Keratinocyte (primary cell): ENCODE data around the gene ARID3B. TPM values are rescaled to one million over a fixed set of nuclear protein-coding genes. Genes with fewer than 3 reads are reported as not detected.
"Not testable (repeated sequence)": the region's sequence is repeated elsewhere in the genome, so short reads cannot be mapped to it uniquely, and the experiment has no call there.

ENCODE experiments used
- DNase-seq: peaks from one replicate; pipeline ENCODE4 v3.0.0-alpha.2; 2011; ENCODE audit warnings: low read depth, missing footprints, low spot score
- FAIRE-seq: peaks from 2 replicates; lab custom pipeline; 2011; peaks lifted over from hg19 to GRCh38; lab: Jason Lieb, UNC
- H2AFZ ChIP-seq: 2 replicates; pipeline ENCODE4 v1.6.0; 2012; ENCODE audit warnings: low read length, control low read depth, inconsistent platforms; ENCODE audit not compliant: control insufficient read depth
- H3K27ac ChIP-seq: 2 replicates; pipeline ENCODE4 v1.5.1; 2011; ENCODE audit warnings: low read length; ENCODE audit not compliant: control insufficient read depth, insufficient read depth
- H3K27me3 ChIP-seq: 3 replicates; pipeline ENCODE4 v1.6.0; 2011; ENCODE audit warnings: low read length; ENCODE audit not compliant: control insufficient read depth, insufficient read depth; ENCODE audit errors: extremely low read depth
- H3K36me3 ChIP-seq, 2 experiments: 2 replicates in 1 of 2; 3 replicates in 1 of 2; pipeline ENCODE4 v1.5.1; 2011; ENCODE audit warnings: low read length in 2 of 2, mild to moderate bottlenecking in 1 of 2; ENCODE audit not compliant: control insufficient read depth in 2 of 2, insufficient read depth in 2 of 2; ENCODE audit errors: extremely low read depth in 1 of 2
- H3K4me1 ChIP-seq: 3 replicates; pipeline ENCODE4 v1.5.1; 2011; ENCODE audit warnings: low read length; ENCODE audit not compliant: control insufficient read depth, insufficient read depth; ENCODE audit errors: extremely low read depth
- H3K4me2 ChIP-seq: 3 replicates; pipeline ENCODE4 v1.6.0; 2011; ENCODE audit warnings: low read depth, low read length; ENCODE audit not compliant: control insufficient read depth, insufficient read depth; ENCODE audit errors: extremely low read depth
- H3K4me3 ChIP-seq, 3 experiments: fragments of 200-600 bp in 1 of 3; sonication (generic) in 1 of 3; 2 replicates in 2 of 3; 3 replicates in 1 of 3; pipeline ENCODE4 v1.5.1; 2011 to 2016; ENCODE audit warnings: low read length in 3 of 3, mild to moderate bottlenecking in 3 of 3, control low read depth in 2 of 3, inconsistent platforms in 1 of 3, low read depth in 1 of 3, mixed read lengths in 1 of 3, mixed run types in 1 of 3, moderate library complexity in 1 of 3; ENCODE audit not compliant: control insufficient read depth in 2 of 3, insufficient read depth in 2 of 3; ENCODE audit errors: extremely low read depth in 1 of 3
- H3K79me2 ChIP-seq: 2 replicates; pipeline ENCODE4 v1.6.0; 2012; ENCODE audit warnings: low read length; ENCODE audit not compliant: control insufficient read depth, insufficient read depth
- H3K9ac ChIP-seq: 3 replicates; pipeline ENCODE4 v1.6.0; 2011; ENCODE audit warnings: low read length; ENCODE audit not compliant: control insufficient read depth, insufficient read depth; ENCODE audit errors: extremely low read depth
- H3K9me1 ChIP-seq: 3 replicates; pipeline ENCODE4 v1.6.0; 2011; ENCODE audit warnings: low read length; ENCODE audit not compliant: control insufficient read depth, insufficient read depth; ENCODE audit errors: extremely low read depth
- H3K9me3 ChIP-seq: 2 replicates; pipeline ENCODE4 v1.5.1; 2012; ENCODE audit warnings: low read depth, low read length; ENCODE audit not compliant: control insufficient read depth
- H4K20me1 ChIP-seq: 3 replicates; pipeline ENCODE4 v1.6.0; 2011; ENCODE audit warnings: low read length; ENCODE audit not compliant: control insufficient read depth, insufficient read depth; ENCODE audit errors: extremely low read depth
- CTCF ChIP-seq, 3 experiments: IDR thresholded peaks in 1 of 3; conservative IDR thresholded peaks in 1 of 3; optimal IDR thresholded peaks in 1 of 3; 2 replicates in 2 of 3; 3 replicates in 1 of 3; pipeline versions ENCODE3 to v1.5.1; 2011; ENCODE audit warnings: low read length in 3 of 3, mild to moderate bottlenecking in 3 of 3, moderate library complexity in 2 of 3, control low read depth in 1 of 3, inconsistent platforms in 1 of 3; ENCODE audit not compliant: insufficient read depth in 2 of 3; ENCODE audit errors: extremely low read depth in 1 of 3
- EZH2 ChIP-seq: IDR thresholded peaks from one replicate; pipeline ENCODE4 v1.6.1; 2012; ENCODE audit warnings: inconsistent platforms, mild to moderate bottlenecking, low read length, moderate library complexity
- dilution Hi-C: fragments of 300-500 bp; cut with MboI; formaldehyde crosslinking; loops from one replicate; pipeline ENCODE4 v1.7.0; 2020; ENCODE audit warnings: low sequenced_read_pairs; ENCODE audit not compliant: extremely low pct_ligation_motif_present
- polyA plus RNA-seq, 5 experiments: library from polyadenylated mRNA; depleted of rRNA in 3 of 5; stranded (reverse) in 3 of 5; stranded (forward) in 1 of 5; unstranded in 1 of 5; fragments of >200 nt; gene quantifications; 1 replicate in 1 of 5; 2 replicates in 3 of 5; 3 replicates in 1 of 5; pipeline versions ENCODE4 v1.2.1 to v1.2.3, GENCODE V29; 2011 to 2012; ENCODE audit warnings: missing spikeins in 2 of 5, low read depth in 1 of 5, low replicate concordance in 1 of 5

ARID3B gene
- polyA plus RNA-seq, 1 donor (not counting 4 experiments of a cell fraction or from before 2014, with no cell fraction given), result 3.6 TPM

- dilution Hi-C loops, result no loop called here
- no peaks in the 10 kb centered on the region for H3K9me1 ChIP-seq
- H2AFZ ChIP-seq, result no peak overlapping the region
- peaks cover 11% of the 10 kb centered on the region for H4K20me1 ChIP-seq
- no peaks in the 10 kb centered on the region for H3K4me1 ChIP-seq
- FAIRE-seq (no peak), DNase-seq (no peak)
- H3K9ac ChIP-seq, result no peak overlapping the region
- no peak overlapping the region for H3K4me3 ChIP-seq
- H3K36me3 ChIP-seq, result peaks cover 61 to 79% of the 10 kb centered on the region in 2 experiments
- no peak overlapping the region for H3K4me2 ChIP-seq
- H3K27me3 ChIP-seq, result no peaks in the 10 kb centered on the region
- TF ChIP-seq CTCF (optimal IDR thresholded peaks at IDR 0.05 in 1 of 3, IDR thresholded peaks at IDR 0.05 in 1 of 3, conservative IDR thresholded peaks at IDR 0.05 in 1 of 3; ENCODE audit: extremely low read depth in 1 of 3, insufficient read depth in 2 of 3, low read length in 3 of 3) (no peak), EZH2 (no peak)
- H3K9me3 ChIP-seq, result no peaks in the 10 kb centered on the region
- no peak overlapping the region for H3K27ac ChIP-seq
- no peaks in the 10 kb centered on the region for H3K79me2 ChIP-seq
Measured at GRCh38 chr15:74628949-74629348, 87.9 kb downstream of the ARID3B start.

GRCh38 chr15:74629696-74630095, 88.7 kb downstream of the ARID3B start:
- H3K9me1 ChIP-seq, FAIRE-seq, H3K4me2 ChIP-seq, H3K4me3 ChIP-seq, H3K79me2 ChIP-seq, H3K27me3 ChIP-seq, H3K27ac ChIP-seq, H3K9me3 ChIP-seq, H3K4me1 ChIP-seq, H3K9ac ChIP-seq, DNase-seq, dilution Hi-C loops, H4K20me1 ChIP-seq, H2AFZ ChIP-seq: not testable (repeated sequence)
- H3K36me3 ChIP-seq, result peaks cover 58 to 74% of the 10 kb centered on the region in 2 experiments
